Transverse colon (tissue), 4 donors: ENCODE measurements around the gene MET. TPM values are rescaled to one million over a fixed set of nuclear protein-coding genes. Genes with fewer than 3 reads are reported as not detected.

ENCODE experiments used
- DNase-seq: peaks from one replicate; pipeline ENCODE4 v3.0.0-alpha.2; 2019
- H3K27ac ChIP-seq, 4 donors: fragments of 200-600 bp; sonication (generic); 2 replicates each; pipeline ENCODE4 v1.5.1; 2016 to 2018; ENCODE audit warnings: inconsistent platforms in 4 of 4
- H3K27me3 ChIP-seq: fragments of 200-600 bp; sonication (generic); 2 replicates; pipeline ENCODE4 v1.5.1; 2017; ENCODE audit warnings: inconsistent platforms
- H3K36me3 ChIP-seq, 4 donors: fragments of 200-600 bp; sonication (generic); 2 replicates each; pipeline ENCODE4 v1.5.1; 2017 to 2019; ENCODE audit warnings: inconsistent platforms in 4 of 4
- H3K4me1 ChIP-seq, 4 donors: fragments of 200-600 bp; sonication (generic); 2 replicates each; pipeline ENCODE4 v1.5.1; 2017 to 2020; ENCODE audit warnings: inconsistent platforms in 4 of 4
- H3K4me3 ChIP-seq, 4 donors: fragments of 200-600 bp; sonication (generic); 1 replicate in 1 of 4; 2 replicates in 3 of 4; pipeline versions ENCODE4 v1.5.1 to v1.6.1; 2017 to 2019; ENCODE audit warnings: inconsistent platforms in 4 of 4
- H3K9me3 ChIP-seq, 2 donors: fragments of 200-600 bp; sonication (generic); 2 replicates each; pipeline ENCODE4 v1.5.1; 2017 to 2019; ENCODE audit warnings: inconsistent platforms in 2 of 2
- CTCF ChIP-seq, 5 experiments: fragments of 200-600 bp in 3 of 5; fragments of 450-650 bp in 2 of 5; sonication (generic) in 3 of 5; IDR thresholded peaks; 1 replicate in 2 of 5; 2 replicates in 3 of 5; pipeline ENCODE4 v1.5.1; 2016 to 2017; ENCODE audit warnings: antibody characterized with exemption in 5 of 5, inconsistent platforms in 3 of 5, mild to moderate bottlenecking in 2 of 5, moderate library complexity in 1 of 5
- EP300 ChIP-seq: sonication (generic); formaldehyde crosslinking; IDR thresholded peaks from one replicate; pipeline ENCODE4 v1.6.1; 2017; ENCODE audit warnings: antibody characterized with exemption, low read depth
- POLR2A ChIP-seq: fragments of 450-650 bp; IDR thresholded peaks from one replicate; pipeline ENCODE4 v1.6.1; 2016; ENCODE audit warnings: antibody characterized with exemption, mild to moderate bottlenecking, moderate library complexity
- POLR2AphosphoS5 ChIP-seq, 3 donors: sonication (generic); formaldehyde crosslinking; IDR thresholded peaks; one replicate each; pipeline ENCODE4 v1.6.1; 2016; ENCODE audit warnings: antibody characterized with exemption in 3 of 3
- WGBS, 2 donors: methylation state at CpG; one replicate each; pipeline ENCODE4 v1.1.5; 2018; ENCODE audit warnings: low coverage in 1 of 2; 5-methylcytosine and 5-hydroxymethylcytosine counted together
- in situ Hi-C, 4 donors: fragments of 200-750 bp; cut with MboI; loops; one replicate each; pipeline versions ENCODE4 v1.15.0 to v1.15.1; 2017; ENCODE audit warnings: low sequenced_read_pairs in 3 of 4, low pct_ligation_motif_present in 1 of 4, low pct_unique_long_range_greater_than_20kb in 1 of 4
- intact Hi-C: fragments of 100-400 bp; cut with DNase I; formaldehyde crosslinking; loops from one replicate; pipeline ENCODE4 v1.15.1; 2023; ENCODE audit warnings: low total_unique reads
- total RNA-seq, 4 donors: library from RNA; depleted of rRNA; stranded (reverse); fragments of >200 nt; gene quantifications; one replicate each; pipeline ENCODE4 v1.1.0, GENCODE V29; 2016

Gene MET
- total RNA-seq, 4 donors from 2014 or later = 6.4 to 35.5 (median 20.3) TPM

- Histone ChIP-seq H3K4me1 (peaks cover 12 to 55% (median 39%) of the 10 kb centered on the region in 4 donors), H3K27ac (no peak overlapping the region), H3K27me3 (no peaks in the 10 kb centered on the region), H3K9me3 (no peaks in the 10 kb centered on the region), H3K4me3 (no peak overlapping the region), H3K36me3 (no peaks in the 10 kb centered on the region)
- 30 to 54% methylated on average over 1 of the region's 1 CpG for WGBS, 2 donors
- no peak for DNase-seq
- intact Hi-C loops (no loop called here), in situ Hi-C loops (no loop called here)
- TF ChIP-seq POLR2A (no peak), POLR2AphosphoS5 (IDR thresholded peaks at IDR 0.05) (no peak), EP300 (no peak), CTCF (IDR thresholded peaks at IDR 0.05) (no peak)
These were observed 110.2 kb downstream of the MET start for GRCh38 chr7:116782177-116782711.

GRCh38 chr7:116783666-116784318, 111.8 kb downstream of the MET start:
- 74 to 83% methylated on average over 3 to 4 of the region's 4 CpGs for WGBS, 2 donors
- peaks cover 0 to 51% (median 33%) of the 10 kb centered on the region in 4 donors for H3K4me1 ChIP-seq
- no peaks in the 10 kb centered on the region for H3K36me3 ChIP-seq
- in situ Hi-C loops (no loop called here), intact Hi-C loops (no loop called here)
- no peaks in the 10 kb centered on the region for H3K9me3 ChIP-seq
- peak overlapping the region; percentile 50 to 69 (median 52) for H3K27ac ChIP-seq
- H3K4me3 ChIP-seq = no peak overlapping the region
- H3K27me3 ChIP-seq = no peaks in the 10 kb centered on the region
- TF ChIP-seq POLR2AphosphoS5 (IDR thresholded peaks at IDR 0.05) = peak in 2 of 3 donors; percentile 16 to 23
- TF ChIP-seq POLR2A = no peak
- peak; percentile 35 for DNase-seq

GRCh38 chr7:116784647-116785046, 112.7 kb downstream of the MET start:
- Histone ChIP-seq H3K27me3 (no peaks in the 10 kb centered on the region), H3K4me1 (peaks cover 0 to 55% (median 30%) of the 10 kb centered on the region in 4 donors), H3K9me3 (no peaks in the 10 kb centered on the region), H3K4me3 (no peak overlapping the region), H3K27ac (peak overlapping the region; percentile 50 to 69 (median 52)), H3K36me3 (no peaks in the 10 kb centered on the region)
- intact Hi-C loops (no loop called here), in situ Hi-C loops (no loop called here)
- TF ChIP-seq POLR2AphosphoS5 (IDR thresholded peaks at IDR 0.05) (no peak), CTCF (IDR thresholded peaks at IDR 0.05) (no peak), EP300 (no peak), POLR2A (no peak)
- no peak for DNase-seq
- WGBS, 2 donors = 79 to 96% methylated on average over 3 to 6 of the region's 6 CpGs

- intact Hi-C loops = no loop called here
- DNase-seq = no peak
- TF ChIP-seq POLR2AphosphoS5 (IDR thresholded peaks at IDR 0.05) (no peak), EP300 (no peak)
- no peak overlapping the region for H3K4me3 ChIP-seq
- H3K27me3 ChIP-seq = no peaks in the 10 kb centered on the region
- no peaks in the 10 kb centered on the region for H3K9me3 ChIP-seq
- no peak overlapping the region for H3K27ac ChIP-seq
- H3K4me1 ChIP-seq = peaks cover 0 to 47% (median 24%) of the 10 kb centered on the region in 4 donors
- no peaks in the 10 kb centered on the region for H3K36me3 ChIP-seq
- in situ Hi-C loops = no loop called here
These were observed 113.8 kb downstream of the MET start for GRCh38 chr7:116785843-116786242.

- Histone ChIP-seq H3K9me3 (no peaks in the 10 kb centered on the region), H3K4me3 (no peak overlapping the region), H3K27me3 (no peaks in the 10 kb centered on the region), H3K4me1 (peaks cover 0 to 37% (median 16%) of the 10 kb centered on the region in 4 donors), H3K27ac (no peak overlapping the region), H3K36me3 (no peaks in the 10 kb centered on the region)
- TF ChIP-seq EP300 = no peak
- no peak for TF ChIP-seq POLR2A
- peak in 3 of 5 experiments; percentile 15 to 29 (median 15) for TF ChIP-seq CTCF (IDR thresholded peaks at IDR 0.05)
- TF ChIP-seq POLR2AphosphoS5 (IDR thresholded peaks at IDR 0.05) = no peak
- no peak for DNase-seq
- WGBS, 2 donors = 38 to 54% methylated on average over 2 of the region's 2 CpGs
- in situ Hi-C loops = no loop called here
- intact Hi-C loops = no loop called here
These were observed 114.9 kb downstream of the MET start for GRCh38 chr7:116786791-116787443.
